GM11168 (cell line): ENCODE measurements around the gene PLIN3.
"Not testable (repeated sequence)": the region's sequence is repeated elsewhere in the genome, so short reads cannot be mapped to it uniquely, and the experiment has no call there.

Source experiments
- in situ Hi-C: fragments of 300-500 bp; cut with MboI; formaldehyde crosslinking; loops from one replicate; pipeline ENCODE4 v1.12.0; 2022; ENCODE audit warnings: low sequenced_read_pairs; ENCODE audit not compliant: unreplicated experiment

PLIN3 gene

DNA sequence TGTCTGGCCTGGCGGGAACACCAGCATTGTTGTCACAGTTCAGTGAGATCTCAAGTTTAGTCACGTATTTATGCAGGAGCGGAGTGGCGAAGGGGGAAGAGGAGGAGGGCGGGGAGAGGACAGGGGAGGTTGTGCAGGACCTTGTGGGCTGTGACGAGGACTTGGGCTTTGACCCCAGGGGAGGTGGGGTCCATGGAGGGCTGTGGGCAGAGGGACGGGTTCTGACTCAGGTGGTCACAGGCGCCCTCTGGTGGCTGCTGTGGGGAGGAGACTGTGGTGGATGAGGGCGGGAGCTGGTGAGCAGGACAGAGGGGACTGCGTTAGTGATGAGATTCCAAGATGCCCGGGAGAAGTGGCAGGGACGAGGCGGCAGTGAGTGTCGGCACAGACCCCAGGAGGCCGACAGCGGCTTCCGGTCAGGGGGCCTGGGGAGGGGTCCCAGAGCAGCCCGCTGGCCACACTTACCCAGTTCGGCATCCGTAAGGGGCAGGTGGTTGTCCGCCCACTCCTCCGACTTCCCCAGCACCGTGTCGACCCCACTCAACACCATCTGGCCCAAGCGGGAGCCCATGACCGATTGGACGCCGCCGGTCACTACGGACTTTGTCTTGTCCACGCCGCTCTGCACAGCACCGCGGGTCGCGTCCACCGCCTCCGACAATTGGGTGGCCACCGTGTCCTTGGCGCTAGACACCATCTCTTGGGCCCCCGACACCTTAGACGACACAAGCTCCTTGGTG, 15.7 kb downstream of the PLIN3 start:
- in situ Hi-C loops, result no loop called here

DNA sequence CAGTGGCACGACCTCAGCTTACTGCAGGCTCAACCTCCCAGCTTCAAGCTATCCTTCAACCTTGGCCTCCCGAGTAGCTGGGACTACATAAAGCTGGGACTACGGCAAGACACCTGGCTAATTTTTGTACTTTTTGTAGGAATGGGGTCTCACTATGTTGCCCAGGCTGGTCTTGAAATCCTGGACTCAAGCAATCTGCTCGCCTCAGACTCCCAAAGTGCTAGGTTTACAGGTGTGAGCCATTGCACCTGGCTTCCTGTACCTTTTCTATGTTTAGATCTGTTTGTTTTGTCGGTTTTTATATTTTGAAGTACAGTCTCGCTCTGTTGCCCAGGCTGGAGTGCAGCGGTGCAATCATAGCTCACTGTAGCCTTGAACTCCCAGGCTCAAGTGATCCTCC, 18.4 kb downstream of the PLIN3 start:
- in situ Hi-C loops, result loop anchor here (5.0 kb wide), 1 partner anchor 42 kb away; no protein-coding TSS in a partner anchor

DNA sequence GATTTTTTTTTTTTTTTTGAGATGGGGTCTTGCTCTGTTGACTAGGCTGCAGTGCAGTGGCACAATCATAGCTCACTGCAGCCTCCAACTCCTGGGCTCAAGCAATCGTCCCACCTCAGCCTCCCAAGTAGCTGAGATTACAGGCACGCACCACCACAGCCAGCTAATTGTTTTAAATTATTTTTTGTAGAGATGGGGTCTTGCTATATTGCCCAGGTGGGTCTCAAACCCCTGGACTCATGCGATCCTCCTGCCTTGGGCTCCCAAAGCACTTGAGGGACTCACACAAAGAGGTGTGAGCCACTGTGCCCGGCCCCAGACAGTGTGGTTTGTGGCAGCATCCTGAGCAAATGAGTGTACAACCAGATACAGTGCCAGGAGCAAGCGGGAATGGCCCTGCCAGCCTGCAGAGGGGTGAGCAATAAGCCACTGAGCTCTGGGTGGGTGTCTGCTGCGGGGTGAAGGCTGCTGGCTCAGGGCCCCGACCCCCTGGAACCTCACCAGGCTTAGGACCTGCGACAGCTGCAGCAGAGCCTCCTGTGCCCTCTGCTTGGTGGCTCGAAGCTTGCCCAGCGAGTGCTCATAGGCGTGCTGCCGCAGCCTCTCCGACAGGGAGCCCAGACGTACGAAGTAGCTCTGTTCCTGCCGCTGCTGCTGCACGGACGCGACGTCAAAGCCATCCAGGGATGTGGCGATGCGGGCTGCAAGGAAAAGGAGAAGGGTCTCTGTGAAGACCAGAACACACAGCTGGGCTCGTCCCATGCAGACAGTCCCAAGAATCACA, 20.1 kb downstream of the PLIN3 start:
- in situ Hi-C loops, result loop anchor here (5.0 kb wide), 1 partner anchor 40 kb away; no protein-coding TSS in a partner anchor

DNA sequence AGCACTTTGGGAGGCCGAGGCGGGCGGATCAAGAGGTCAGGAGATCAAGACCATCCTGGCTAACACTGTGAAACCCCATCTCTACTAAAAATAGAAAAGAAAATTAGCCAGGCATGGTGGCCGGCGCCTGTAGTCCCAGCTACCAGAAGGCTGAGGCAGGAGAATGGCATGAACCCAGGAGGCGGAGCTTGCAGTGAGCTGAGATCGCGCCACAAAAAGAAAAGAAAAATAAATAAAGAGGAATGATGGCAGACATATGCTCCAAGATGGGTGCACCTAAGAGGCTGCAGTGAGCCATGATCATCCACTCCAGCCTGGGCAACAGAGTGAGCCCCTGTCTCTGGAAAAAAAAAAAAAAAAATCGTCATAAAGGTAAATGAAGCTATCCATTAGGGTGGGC, 21.5 kb downstream of the PLIN3 start:
- in situ Hi-C loops, result loop anchor here (5.0 kb wide), 1 partner anchor 39 kb away; no protein-coding TSS in a partner anchor

DNA sequence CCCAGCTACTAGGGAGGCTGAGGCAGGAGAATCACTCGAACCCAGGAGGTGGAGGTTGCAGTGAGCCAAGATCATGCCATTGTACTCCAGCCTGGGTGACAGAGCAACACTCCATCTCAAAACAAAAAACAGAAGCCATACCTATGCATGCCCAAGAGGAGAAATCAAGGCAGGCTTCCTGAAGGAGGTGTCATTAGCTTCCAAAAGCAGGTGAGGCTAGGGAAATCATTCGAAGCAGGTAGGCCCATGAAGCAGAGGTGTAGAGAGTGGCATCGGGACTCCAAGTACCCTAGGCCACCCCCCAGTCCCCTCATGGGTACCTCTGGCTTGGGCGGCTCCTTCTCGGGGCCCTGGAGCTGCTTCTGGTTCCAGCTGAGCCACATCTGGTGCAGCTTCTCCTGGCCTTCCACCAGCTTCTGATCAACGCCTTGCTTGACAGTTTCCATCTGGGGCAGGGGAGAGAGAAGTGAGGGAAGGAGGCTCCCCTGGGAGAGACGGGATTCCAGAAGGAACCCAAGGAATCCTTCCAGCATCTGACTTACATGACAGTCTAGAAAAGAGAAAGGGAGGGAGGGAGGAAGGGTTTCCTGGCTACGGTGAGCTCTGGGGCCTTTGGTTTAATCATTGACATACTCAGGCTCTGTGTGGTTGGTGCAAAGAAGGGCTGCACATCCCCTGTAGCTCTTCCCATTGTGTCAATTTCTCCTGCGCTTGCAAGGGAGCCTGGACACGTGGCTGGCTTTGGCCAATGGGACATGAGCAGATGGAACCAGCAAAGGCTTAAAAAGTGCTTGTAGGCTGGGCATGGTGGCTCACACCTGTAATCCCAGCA, 22.9 kb downstream of the PLIN3 start:
- in situ Hi-C loops, result loop anchor here (5.0 kb wide), 1 partner anchor 37 kb away; no protein-coding TSS in a partner anchor

DNA sequence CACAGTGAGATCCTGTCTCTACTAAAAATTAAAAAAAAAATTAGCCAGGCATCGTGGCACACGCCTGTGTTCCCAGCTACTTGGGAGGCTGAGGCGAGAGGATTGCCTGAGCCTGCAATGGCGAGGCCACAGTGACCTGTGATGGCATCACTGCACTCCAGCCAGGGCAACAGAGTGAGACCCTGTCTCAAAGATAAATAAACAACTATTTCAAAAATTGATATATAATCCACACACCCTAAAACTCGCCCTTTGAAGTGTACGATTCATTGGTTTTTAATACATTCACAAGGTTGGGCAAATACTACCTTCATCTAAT, 23.9 kb downstream of the PLIN3 start:
- in situ Hi-C loops, result no loop called here

DNA sequence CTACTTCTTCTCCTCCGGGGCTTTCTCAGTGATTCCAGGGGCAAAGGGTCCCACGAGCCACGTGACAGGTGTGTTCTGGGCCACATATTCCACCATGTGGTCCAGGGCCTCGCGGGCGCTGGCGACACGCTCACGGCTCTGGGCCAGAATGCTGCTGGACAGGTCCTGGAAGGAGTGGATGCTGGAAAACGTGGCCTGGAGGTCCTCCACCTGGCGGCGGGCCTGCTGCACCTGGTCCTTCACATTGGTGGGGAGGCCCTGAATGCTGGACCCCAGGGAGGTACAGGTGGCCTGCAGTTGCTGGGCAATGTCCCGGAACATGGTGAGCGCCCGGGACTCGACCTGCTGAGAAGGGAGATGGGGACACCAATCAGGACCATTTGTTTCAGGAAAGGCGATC, 28.3 kb downstream of the PLIN3 start:
- in situ Hi-C loops, result no loop called here

DNA sequence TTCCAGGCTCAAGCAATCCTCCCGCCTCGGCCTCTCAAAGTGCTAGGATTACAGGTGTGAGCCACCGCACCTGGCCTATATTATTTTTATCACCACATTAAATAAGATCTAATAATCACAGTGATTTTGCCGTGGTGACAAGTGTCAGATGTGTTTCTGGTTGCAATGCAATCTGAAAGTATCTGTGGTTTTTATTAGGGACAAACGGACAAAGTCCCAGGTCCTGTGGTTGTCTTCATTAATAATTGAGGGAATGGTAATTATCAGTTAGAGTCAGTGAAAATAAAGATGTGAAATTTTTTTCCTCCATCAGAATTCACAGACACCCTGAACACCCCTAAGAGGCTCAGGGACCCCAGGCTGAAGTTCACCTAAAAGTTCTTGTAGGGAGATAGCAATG, 34.7 kb downstream of the PLIN3 start:
- in situ Hi-C loops, result no loop called here

DNA sequence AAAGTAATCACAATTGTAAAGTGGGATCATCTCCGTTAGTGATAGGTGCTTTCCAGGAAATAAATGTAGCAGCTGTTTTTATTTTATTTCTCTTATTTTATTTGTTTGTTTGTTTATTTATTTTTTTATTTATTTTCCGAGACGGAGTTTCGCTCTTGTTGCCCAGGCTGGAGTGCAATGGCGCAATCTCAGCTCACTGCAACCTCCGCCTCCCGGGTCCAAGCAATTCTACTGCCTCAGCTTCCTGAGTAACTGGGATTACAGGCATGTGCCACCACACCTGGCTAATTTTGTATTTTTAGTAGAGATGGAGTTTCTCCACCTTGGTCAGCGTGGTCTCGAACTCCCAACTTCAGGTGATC, 35.5 kb downstream of the PLIN3 start:
- in situ Hi-C loops, result not testable (repeated sequence)

DNA sequence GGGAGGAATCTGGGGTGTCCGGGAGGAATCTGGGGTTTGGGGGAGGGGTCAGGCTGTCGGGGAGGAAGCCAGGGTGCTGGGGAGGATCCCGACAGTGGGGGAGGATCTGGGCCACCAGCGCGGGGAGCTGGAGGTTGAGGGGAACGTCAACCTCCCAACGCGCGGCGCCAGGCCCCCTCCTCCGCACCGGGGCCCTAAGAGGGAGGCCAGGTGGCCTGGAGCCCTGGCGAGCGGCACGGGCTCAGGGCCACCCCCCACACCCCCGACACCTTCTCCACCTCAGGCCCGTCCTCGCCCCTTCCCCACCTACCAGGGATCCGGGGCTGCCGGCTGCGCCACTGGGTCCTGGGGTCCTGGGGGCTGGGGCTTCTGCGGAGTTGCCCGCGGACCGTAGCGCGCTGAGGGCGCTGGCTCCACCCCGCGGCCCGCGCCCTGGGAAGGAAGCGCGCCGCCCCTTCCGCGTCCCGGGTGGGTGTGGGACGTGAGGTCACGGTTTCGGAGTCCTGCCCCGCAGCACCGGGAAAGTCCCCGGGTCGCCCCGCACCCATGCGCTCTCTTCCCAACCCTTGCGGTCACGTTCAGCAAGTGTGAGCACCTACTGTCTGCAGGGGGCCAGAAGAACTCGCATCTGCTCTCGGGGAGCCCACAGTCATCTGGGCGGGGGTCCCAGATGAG, 36.0 kb downstream of the PLIN3 start, which contains the start of gene TICAM1:
Gene TICAM1, minus strand, starts transcription at position 409 of the 675 bp plus-strand sequence. CDS start 13,335 bp downstream, outside the sequence.
- in situ Hi-C loops, result no loop called here

DNA sequence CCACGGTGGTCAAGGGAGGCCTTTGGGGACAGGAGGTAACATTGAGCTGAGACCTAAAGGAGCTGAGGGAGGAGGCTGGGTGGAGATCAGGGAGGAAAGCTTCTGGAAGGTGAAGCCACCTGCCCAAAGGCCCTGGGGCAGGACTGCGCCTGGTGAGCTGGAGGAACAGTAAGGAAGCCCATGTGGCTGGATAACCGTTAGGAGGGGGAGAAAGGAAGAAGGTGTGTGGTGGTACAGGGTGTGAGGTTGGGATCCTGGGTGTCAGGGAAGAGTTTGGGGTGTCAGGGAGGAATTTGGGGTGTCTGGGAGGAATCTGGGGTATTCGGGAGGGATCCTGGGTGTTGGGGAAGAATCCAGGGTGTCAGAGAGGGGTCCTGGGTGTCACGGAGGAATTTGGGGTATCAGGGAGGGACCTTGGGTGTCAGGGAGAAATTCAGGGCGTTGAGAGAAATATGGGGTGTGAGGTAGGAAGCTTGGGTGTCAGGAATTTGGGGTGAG, 36.6 kb downstream of the PLIN3 start:
- in situ Hi-C loops, result no loop called here

DNA sequence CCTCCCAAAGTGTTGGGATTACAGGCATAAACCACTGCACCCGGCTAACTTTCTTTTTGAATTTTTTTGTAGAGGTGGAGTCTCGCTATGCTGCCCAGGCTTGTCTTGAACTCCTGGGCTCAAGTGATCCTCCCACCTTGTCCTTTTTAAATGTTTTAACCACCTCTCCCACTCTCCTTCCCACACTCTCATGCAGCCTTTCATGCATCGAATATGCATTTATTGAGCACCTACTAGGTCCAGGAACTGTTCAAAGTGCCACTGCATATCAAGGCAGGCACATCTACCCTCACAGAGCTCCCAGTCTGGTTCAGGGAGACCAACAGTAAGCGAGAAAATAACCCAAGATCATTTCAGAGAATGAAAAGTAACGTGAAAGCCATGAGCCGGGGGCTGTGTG, 37.1 kb downstream of the PLIN3 start:
- in situ Hi-C loops, result no loop called here

DNA sequence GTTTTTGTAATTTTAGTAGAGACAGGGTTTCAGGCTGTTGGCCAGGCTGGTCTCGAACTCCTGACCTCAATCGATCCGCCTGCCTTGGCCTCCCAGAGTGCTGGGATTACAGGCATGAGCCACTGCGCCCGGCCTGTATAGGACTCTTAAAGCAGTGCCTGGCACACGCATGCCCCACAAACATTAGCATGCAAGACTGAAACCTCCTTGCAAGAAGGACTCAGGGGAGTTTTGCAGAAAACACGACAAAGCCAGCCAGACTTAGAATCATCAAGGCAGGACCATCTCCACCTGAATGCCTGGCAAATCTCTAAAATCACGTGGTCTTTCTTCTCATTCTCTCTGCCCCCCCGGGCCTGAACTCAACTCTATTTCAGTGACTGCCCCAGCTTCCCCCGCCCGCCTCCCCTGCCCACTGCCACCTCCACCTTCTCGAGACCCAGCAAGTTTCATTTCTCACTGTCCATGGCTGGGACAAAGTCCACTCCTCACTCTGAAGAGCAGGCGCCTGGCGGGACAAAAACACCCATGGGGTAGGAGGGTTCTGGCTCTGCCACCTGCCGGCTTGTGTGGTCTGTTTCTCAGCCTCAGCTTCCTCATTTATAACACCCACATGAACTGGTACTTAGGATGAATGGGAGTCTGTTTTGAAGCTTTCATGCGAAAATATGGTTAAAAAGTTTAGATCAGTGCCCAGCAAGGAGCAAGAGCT, 38.3 kb downstream of the PLIN3 start:
- in situ Hi-C loops, result no loop called here

DNA sequence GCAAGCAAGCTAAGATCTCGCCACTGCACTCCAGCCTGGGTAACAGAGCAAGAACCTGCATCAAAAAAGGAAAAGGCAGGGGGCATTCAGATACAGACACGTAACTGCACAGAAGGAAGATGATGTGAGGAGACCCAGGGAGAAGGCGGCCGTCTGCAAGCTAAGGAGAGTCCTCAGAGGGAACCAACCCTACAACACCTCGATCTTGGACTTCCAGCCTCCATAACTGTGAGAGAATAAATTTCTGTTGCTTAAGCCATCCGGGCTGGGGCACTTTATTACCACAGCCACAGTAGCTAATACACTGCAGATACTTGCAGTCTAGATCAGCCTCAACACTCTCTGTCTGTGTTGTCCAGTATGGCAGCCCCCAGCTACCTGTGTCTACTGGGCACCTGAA, 43.9 kb downstream of the PLIN3 start:
- in situ Hi-C loops, result no loop called here

DNA sequence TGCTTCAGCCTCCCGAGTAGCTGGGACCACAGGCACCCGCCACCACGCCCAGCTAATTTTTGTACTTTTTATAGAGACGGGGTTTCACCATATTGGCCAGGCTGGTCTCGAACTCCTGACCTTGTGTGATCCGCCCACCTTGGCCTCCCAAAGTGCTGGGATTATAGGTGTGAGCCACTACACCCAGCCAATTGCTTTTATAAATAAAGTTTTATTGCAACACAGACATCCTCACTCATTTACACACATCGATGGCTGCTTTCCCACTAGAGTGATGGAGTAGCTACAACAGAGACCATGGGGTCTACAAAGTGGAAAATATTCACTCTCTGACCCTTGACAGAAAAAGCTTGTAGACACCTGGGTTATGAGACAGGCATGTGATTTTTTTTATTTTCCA, 45.1 kb downstream of the PLIN3 start:
- in situ Hi-C loops, result not testable (repeated sequence)

DNA sequence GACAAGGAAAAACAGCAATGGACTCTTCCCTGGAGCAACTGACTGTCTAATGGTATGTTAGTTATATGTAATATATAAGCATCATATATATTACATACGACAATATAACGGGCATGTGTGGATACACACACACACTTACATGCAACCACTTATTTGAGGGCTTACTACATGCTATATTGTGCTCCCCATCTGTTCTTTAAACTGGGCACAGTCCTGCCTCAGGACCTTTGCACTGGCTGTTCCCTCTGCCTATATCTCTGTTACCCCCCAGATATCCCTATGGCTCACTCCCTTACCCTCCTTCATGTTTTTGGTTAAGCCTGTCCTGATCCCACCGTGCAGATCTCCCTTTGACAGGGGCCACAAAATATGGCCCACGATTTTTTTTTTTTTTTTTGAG, 46.2 kb downstream of the PLIN3 start:
- in situ Hi-C loops, result no loop called here

DNA sequence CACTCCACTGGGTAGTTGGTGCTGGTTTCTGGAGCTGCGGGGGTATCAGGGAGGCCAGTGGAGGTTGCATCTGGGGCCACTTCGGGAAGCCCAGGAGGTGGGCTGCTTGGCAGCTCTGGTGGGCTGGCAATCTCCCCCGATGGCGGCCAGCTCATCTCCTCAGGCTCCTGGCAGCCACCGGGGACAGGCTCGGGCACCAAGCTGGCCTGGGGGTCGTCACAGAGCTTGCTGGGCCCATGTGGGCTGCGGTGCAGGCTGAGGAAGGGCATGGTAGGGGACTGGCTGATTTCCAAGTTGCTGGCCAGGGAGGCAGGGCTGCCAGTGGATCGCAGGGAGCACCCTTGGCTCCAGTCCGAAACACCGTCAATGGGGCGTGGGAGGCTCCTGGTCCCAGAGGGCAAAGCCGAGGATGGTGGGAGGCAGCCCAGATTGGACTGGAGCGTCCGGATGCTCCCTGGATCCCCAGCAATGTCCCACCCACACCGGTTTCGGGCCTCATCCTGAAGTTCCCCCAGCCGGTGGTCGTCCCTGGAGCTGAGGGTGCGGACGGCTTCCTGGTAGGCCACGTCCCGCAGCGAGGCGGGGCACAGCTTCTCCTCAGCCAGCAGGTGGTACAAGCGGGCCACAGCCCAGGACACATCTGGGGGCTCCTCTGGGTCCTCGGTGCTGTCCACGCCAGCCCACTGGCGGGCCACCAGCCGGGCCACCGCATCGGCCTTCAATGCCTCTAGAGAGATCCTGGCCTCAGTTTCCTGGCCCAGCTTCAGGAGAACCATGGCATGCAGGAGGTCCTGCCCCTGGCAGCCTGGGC, 49.8 kb downstream of the PLIN3 start:
- in situ Hi-C loops, result no loop called here

DNA sequence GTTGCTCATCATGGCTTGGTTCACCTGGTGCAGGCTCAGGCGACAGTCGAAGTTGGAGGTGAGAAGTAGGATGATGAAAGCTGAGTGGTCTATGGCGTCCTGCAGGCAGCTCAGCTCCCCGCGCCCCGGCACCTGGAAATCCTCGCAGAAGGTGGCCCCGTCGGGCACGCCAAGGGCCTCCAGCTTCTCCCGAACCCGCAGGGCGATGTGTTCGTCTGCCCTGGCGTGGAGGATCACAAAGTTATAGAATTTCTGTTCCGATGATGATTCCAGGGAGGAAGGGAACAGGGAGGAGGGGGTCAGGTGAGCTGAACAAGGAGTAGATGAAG, 50.6 kb downstream of the PLIN3 start:
- in situ Hi-C loops, result no loop called here
